HG03159 (cell line): ENCODE measurements around the gene MAD2L2.

ENCODE experiments used
- ATAC-seq: cut with Tn5 transposase; IDR thresholded peaks from one replicate; pipeline ENCODE4 v1.9.1; 2021; ENCODE audit warnings: mild to moderate bottlenecking, moderate library complexity; ENCODE audit not compliant: unreplicated experiment

The MAD2L2 gene

DNA sequence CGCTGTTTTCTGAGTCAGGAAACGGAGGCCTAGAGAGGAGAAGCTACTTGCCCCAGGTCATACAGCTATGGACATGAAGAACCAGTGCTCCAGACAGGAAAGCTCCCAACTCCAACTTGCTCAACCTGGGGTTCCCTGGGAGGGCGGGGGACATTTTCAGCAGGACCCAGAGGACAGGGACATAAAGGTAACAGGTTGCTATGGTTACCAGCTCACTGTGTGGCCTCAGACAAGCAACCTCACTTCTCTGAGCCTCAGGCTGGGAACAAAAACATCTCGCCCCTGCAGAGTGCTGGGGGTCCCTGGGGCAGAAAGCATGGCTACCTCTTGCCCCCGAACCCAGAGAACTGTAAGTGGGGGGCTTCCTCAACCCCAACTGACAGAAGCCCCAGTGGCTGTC lies 42.8 kb downstream of the MAD2L2 start:
- no peak for ATAC-seq

- ATAC-seq = no peak
Measured at GRCh38 chr1:11634365-11635192, 46.4 kb downstream of the MAD2L2 start.

- ATAC-seq = no peak
Measured at GRCh38 chr1:11629184-11630016, 51.5 kb downstream of the MAD2L2 start.

DNA sequence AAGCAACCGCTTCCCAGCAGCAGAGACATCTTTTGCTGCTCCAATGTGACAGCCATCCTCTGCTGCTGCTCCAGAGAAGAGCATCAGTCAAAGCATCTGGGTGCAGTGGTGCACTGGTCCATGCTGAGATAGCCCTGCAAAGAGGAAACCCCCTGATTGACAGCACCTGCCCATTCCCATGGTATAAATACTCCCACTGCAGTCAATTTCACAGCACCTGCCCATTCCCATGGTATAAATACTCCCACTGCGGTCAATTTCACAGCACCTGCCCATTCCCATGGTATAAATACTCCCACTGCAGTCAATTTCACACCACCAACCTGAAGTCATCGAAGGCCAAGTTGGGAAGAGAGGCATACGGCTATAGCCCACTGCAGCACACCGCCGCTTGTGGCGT lies 52.2 kb downstream of the MAD2L2 start:
- ATAC-seq = no peak

- no peak for ATAC-seq
Measured at GRCh38 chr1:11626551-11626950, 54.4 kb downstream of the MAD2L2 start.
